Astrocyte (in vitro differentiated cells and primary cell): ENCODE data around the gene KRTAP10-8. TPM values are rescaled to one million over a fixed set of nuclear protein-coding genes. Genes with fewer than 3 reads are reported as not detected.

Experiments
- DNase-seq: peaks from one replicate; pipeline ENCODE4 v3.0.0-alpha.2; 2010; ENCODE audit warnings: low read depth
- FAIRE-seq: peaks from 2 replicates; lab custom pipeline; 2011; peaks lifted over from hg19 to GRCh38; lab: Jason Lieb, UNC
- H2AFZ ChIP-seq: 2 replicates; pipeline ENCODE4 v1.6.0; 2012; ENCODE audit warnings: low read depth, low read length, inconsistent platforms
- H3K27ac ChIP-seq: 2 replicates; pipeline ENCODE4 v1.5.1; 2011; ENCODE audit warnings: low read depth, low read length, inconsistent platforms
- H3K27me3 ChIP-seq: 2 replicates; pipeline ENCODE4 v1.6.0; 2011; ENCODE audit warnings: low read length, inconsistent platforms; ENCODE audit not compliant: insufficient read depth
- H3K36me3 ChIP-seq: 2 replicates; pipeline ENCODE4 v1.5.1; 2011; ENCODE audit warnings: low read length, inconsistent platforms; ENCODE audit not compliant: insufficient read depth
- H3K4me1 ChIP-seq: 2 replicates; pipeline ENCODE4 v1.5.1; 2011; ENCODE audit warnings: low read length, inconsistent platforms; ENCODE audit not compliant: insufficient read depth
- H3K4me2 ChIP-seq: 2 replicates; pipeline ENCODE4 v1.6.0; 2012; ENCODE audit warnings: low read length, inconsistent platforms
- H3K4me3 ChIP-seq: 2 replicates; pipeline ENCODE4 v1.5.1; 2011; ENCODE audit warnings: low read depth, mild to moderate bottlenecking, low read length, inconsistent platforms; ENCODE audit not compliant: insufficient read depth
- H3K79me2 ChIP-seq: 2 replicates; pipeline ENCODE4 v1.6.0; 2012; ENCODE audit warnings: mild to moderate bottlenecking, low read length, inconsistent platforms; ENCODE audit not compliant: insufficient read depth
- H3K9ac ChIP-seq: 2 replicates; pipeline ENCODE4 v1.6.0; 2012; ENCODE audit warnings: mild to moderate bottlenecking, low read length, inconsistent platforms
- H3K9me3 ChIP-seq: 2 replicates; pipeline ENCODE4 v1.5.1; 2012; ENCODE audit warnings: low read depth, mild to moderate bottlenecking, low read length, inconsistent platforms; ENCODE audit not compliant: insufficient read depth
- H4K20me1 ChIP-seq: 2 replicates; pipeline ENCODE4 v1.6.0; 2012; ENCODE audit warnings: low read length, inconsistent platforms; ENCODE audit not compliant: insufficient read depth
- H3K27ac Mint-ChIP-seq: one replicate; pipeline ENCODE4 v1.8.0; 2021; ENCODE audit warnings: mild to moderate bottlenecking, mixed read lengths; ENCODE audit not compliant: unreplicated experiment
- H3K27me3 Mint-ChIP-seq: one replicate; pipeline ENCODE4 v1.8.0; 2021; ENCODE audit warnings: low read depth, mixed read lengths; ENCODE audit not compliant: unreplicated experiment
- H3K36me3 Mint-ChIP-seq: one replicate; pipeline ENCODE4 v1.8.0; 2021; ENCODE audit warnings: low read depth, mixed read lengths; ENCODE audit not compliant: unreplicated experiment
- H3K4me1 Mint-ChIP-seq: one replicate; pipeline ENCODE4 v1.8.0; 2021; ENCODE audit warnings: low read depth, mixed read lengths; ENCODE audit not compliant: unreplicated experiment
- H3K4me3 Mint-ChIP-seq: one replicate; pipeline ENCODE4 v1.8.0; 2021; ENCODE audit warnings: mild to moderate bottlenecking, moderate library complexity, mixed read lengths; ENCODE audit not compliant: unreplicated experiment
- H3K9me3 Mint-ChIP-seq: one replicate; pipeline ENCODE4 v1.8.0; 2021; ENCODE audit warnings: mild to moderate bottlenecking, mixed read lengths; ENCODE audit not compliant: unreplicated experiment
- EZH2 ChIP-seq: IDR thresholded peaks from 2 replicates; pipeline ENCODE4 v1.6.1; 2012; ENCODE audit warnings: mild to moderate bottlenecking, low read length, inconsistent platforms; ENCODE audit not compliant: insufficient read depth
- total RNA-seq: library from RNA; stranded (reverse); gene quantifications from 2 replicates; pipeline ENCODE4 v1.2.1, GENCODE V29; 2021
- TF ChIP-seq, protein P1 (sequence below): IDR thresholded peaks from 2 replicates; pipeline ENCODE4 v1.5.1; 2011; ENCODE audit warnings: low read depth, mild to moderate bottlenecking, inconsistent platforms, low read length, moderate library complexity; ENCODE audit not compliant: insufficient read depth

KRTAP10-8 gene
- total RNA-seq, 1 donor from 2014 or later, result not detected

DNA sequence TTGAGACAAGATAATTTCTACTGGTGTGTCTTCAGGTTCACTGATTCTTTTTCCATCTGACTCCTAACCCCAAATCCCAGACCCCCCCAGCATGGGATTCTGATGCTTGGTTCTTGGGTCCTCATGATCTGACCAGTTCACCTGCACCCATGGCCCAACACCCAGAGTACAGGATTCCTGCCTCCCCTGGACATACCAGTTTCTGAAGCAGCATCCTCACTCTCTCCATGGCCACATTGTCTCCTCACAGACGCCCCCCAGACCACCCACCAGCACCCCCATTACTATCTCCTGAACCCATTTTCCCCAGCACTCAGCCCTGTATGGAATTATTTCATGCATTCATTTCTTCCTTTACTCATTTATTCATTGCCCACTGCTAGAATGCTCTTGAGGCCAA lies 45.0 kb downstream of the KRTAP10-8 start:
- H4K20me1 ChIP-seq, result no peaks in the 10 kb centered on the region
- no peak overlapping the region for H3K9ac ChIP-seq
- TF ChIP-seq, protein P1, sequence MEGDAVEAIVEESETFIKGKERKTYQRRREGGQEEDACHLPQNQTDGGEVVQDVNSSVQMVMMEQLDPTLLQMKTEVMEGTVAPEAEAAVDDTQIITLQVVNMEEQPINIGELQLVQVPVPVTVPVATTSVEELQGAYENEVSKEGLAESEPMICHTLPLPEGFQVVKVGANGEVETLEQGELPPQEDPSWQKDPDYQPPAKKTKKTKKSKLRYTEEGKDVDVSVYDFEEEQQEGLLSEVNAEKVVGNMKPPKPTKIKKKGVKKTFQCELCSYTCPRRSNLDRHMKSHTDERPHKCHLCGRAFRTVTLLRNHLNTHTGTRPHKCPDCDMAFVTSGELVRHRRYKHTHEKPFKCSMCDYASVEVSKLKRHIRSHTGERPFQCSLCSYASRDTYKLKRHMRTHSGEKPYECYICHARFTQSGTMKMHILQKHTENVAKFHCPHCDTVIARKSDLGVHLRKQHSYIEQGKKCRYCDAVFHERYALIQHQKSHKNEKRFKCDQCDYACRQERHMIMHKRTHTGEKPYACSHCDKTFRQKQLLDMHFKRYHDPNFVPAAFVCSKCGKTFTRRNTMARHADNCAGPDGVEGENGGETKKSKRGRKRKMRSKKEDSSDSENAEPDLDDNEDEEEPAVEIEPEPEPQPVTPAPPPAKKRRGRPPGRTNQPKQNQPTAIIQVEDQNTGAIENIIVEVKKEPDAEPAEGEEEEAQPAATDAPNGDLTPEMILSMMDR, result no peak
- no peak for TF ChIP-seq EZH2
- H3K4me2 ChIP-seq, result no peak overlapping the region
- no peak for DNase-seq
- H3K36me3 Mint-ChIP-seq, result peaks cover 2% of the 10 kb centered on the region
- H3K27ac Mint-ChIP-seq, result no peak overlapping the region
- H3K4me3 Mint-ChIP-seq, result no peak overlapping the region
- H3K27me3 Mint-ChIP-seq, result peaks cover 30% of the 10 kb centered on the region
- no peaks in the 10 kb centered on the region for H3K36me3 ChIP-seq
- H2AFZ ChIP-seq, result no peak overlapping the region
- no peaks in the 10 kb centered on the region for H3K27me3 ChIP-seq
- H3K4me1 Mint-ChIP-seq, result peaks cover 7% of the 10 kb centered on the region
- no peak overlapping the region for H3K4me3 ChIP-seq
- no peaks in the 10 kb centered on the region for H3K79me2 ChIP-seq
- H3K27ac ChIP-seq, result no peak overlapping the region
- no peaks in the 10 kb centered on the region for H3K4me1 ChIP-seq
- no peaks in the 10 kb centered on the region for H3K9me3 ChIP-seq
- H3K9me3 Mint-ChIP-seq, result peaks cover 29% of the 10 kb centered on the region
- no peak for FAIRE-seq

DNA sequence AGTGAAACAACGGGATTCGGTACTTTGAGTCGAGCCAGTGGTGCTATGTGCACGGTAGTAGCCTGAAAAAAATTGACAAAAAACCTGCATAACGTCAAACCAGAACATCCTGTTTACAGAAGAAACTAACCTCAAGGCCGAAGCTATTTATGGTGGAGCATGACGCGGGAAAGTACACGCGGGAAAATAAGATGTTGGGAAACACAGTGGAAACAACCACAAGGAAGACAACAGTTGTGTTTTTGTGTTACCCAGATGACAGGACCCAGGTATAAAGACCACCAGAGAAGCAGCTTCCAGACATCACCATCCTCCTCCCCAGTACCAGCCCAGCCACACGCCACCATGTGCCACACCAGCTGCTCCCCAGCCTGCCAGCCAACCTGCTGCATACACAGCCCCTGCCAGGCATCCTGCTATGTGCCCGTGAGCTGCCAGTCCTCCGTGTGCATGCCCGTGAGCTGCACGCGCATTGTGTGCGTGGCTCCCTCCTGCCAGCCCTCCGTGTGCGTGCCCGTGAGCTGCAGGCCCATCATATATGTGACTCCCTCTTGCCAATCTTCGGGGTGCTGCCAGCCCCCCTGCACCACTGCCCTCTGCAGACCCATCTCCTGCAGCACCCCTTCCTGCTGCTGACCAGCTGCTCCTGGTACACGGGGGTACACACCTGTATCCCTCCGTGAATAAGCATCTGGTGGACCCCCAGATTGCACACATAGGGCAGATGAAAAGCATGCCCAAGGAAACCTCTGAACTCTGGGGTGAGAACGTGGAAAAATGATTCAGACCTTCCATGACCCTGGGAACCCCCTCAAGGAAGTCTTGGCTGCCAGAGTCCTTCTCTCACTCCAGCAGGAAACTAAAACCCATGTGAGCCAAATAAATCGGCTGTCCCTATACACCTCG lies 46.0 kb downstream of the KRTAP10-8 start, which contains the start of gene KRTAP12-3:
TSS of gene KRTAP12-3 (plus strand) at position 298 of the 906 bp plus-strand sequence. CDS start at position 346, 48 bp downstream.
- H3K9me3 Mint-ChIP-seq, result peaks cover 31% of the 10 kb centered on the region
- no peak within 1 kb of the TSS for H3K4me3 ChIP-seq
- H3K4me3 Mint-ChIP-seq, result peak within 1 kb of the TSS; percentile 40
- H3K79me2 ChIP-seq, result no peaks in the 10 kb centered on the region
- H3K36me3 Mint-ChIP-seq, result peaks cover 2% of the 10 kb centered on the region
- H3K27me3 Mint-ChIP-seq, result peaks cover 30% of the 10 kb centered on the region
- peaks cover 7% of the 10 kb centered on the region for H3K4me1 Mint-ChIP-seq
- no peak within 1 kb of the TSS for H2AFZ ChIP-seq
- no peak within 1 kb of the TSS for H3K4me2 ChIP-seq
- no peak within 1 kb of the TSS for H3K27ac ChIP-seq
- H3K9ac ChIP-seq, result no peak within 1 kb of the TSS
- no peaks in the 10 kb centered on the region for H3K27me3 ChIP-seq
- DNase-seq (no peak), FAIRE-seq (no peak)
- H3K4me1 ChIP-seq, result no peaks in the 10 kb centered on the region
- no peak within 1 kb of the TSS for H3K27ac Mint-ChIP-seq
- no peaks in the 10 kb centered on the region for H3K36me3 ChIP-seq
- no peaks in the 10 kb centered on the region for H4K20me1 ChIP-seq
- H3K9me3 ChIP-seq, result no peaks in the 10 kb centered on the region
- no peak for TF ChIP-seq EZH2
- TF ChIP-seq, protein P1, result no peak

DNA sequence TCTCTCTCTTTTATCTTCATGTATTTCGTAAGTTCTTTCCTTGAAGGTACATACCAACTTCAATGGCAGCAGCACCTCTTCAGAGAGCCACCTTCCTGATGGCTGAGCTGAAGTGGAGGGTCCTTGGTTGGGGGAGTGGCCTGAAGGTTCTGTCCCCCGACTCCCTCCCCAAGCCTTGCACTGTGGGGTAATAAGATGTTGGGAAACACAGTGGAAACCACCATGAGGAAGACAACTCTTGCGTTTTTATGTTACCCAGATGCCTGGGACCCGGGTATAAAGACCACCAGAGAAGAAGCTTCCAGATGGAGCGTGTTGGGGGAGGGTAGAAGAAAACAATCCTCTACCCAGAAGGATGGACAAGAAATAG lies 46.6 kb downstream of the KRTAP10-8 start:
- Histone ChIP-seq H3K9ac (no peak overlapping the region), H3K4me2 (no peak overlapping the region), H3K36me3 (no peaks in the 10 kb centered on the region), H3K27ac (no peak overlapping the region), H3K4me3 (no peak overlapping the region), H3K4me1 (no peaks in the 10 kb centered on the region), H4K20me1 (no peaks in the 10 kb centered on the region), H3K9me3 (no peaks in the 10 kb centered on the region), H3K79me2 (no peaks in the 10 kb centered on the region), H2AFZ (no peak overlapping the region), H3K27me3 (no peaks in the 10 kb centered on the region)
- Mint-ChIP-seq H3K36me3 (peaks cover 2% of the 10 kb centered on the region), H3K4me3 (peak overlapping the region; percentile 40), H3K27me3 (peaks cover 29% of the 10 kb centered on the region), H3K27ac (no peak overlapping the region), H3K4me1 (peaks cover 7% of the 10 kb centered on the region), H3K9me3 (peaks cover 29% of the 10 kb centered on the region)
- no peak for TF ChIP-seq EZH2
- TF ChIP-seq, protein P1, result no peak
- FAIRE-seq, result no peak
- DNase-seq, result no peak
